Hepatocyte (in vitro differentiated cells): ENCODE measurements around the gene NPEPL1. TPM values are rescaled to one million over a fixed set of nuclear protein-coding genes. Genes with fewer than 3 reads are reported as not detected.

Source experiments
- DNase-seq: peaks from one replicate; pipeline ENCODE4 v3.0.0-alpha.2; 2016; ENCODE audit warnings: low spot score
- H2AFZ ChIP-seq: fragments of 200-600 bp; sonication (generic); 2 replicates; pipeline ENCODE4 v1.6.0; 2016; ENCODE audit warnings: antibody characterized with exemption, mild to moderate bottlenecking
- H3K27ac ChIP-seq: fragments of 200-600 bp; sonication (generic); 2 replicates; pipeline ENCODE4 v1.5.1; 2016; ENCODE audit warnings: mild to moderate bottlenecking
- H3K27me3 ChIP-seq: fragments of 200-600 bp; sonication (generic); 2 replicates; pipeline ENCODE4 v1.6.1; 2016
- H3K36me3 ChIP-seq: fragments of 200-600 bp; sonication (generic); replicated peaks from 2 replicates; pipeline ENCODE4 v1.5.1; 2016; ENCODE audit warnings: low read depth; ENCODE audit not compliant: insufficient read depth
- H3K4me1 ChIP-seq: fragments of 200-600 bp; sonication (generic); 2 replicates; pipeline ENCODE4 v1.5.1; 2016; ENCODE audit warnings: mild to moderate bottlenecking, moderate library complexity; ENCODE audit not compliant: insufficient read depth
- H3K4me2 ChIP-seq: fragments of 200-600 bp; sonication (generic); 2 replicates; pipeline ENCODE4 v1.6.0; 2016
- H3K4me3 ChIP-seq: fragments of 200-600 bp; sonication (generic); 2 replicates; pipeline ENCODE4 v1.5.1; 2016; ENCODE audit warnings: mild to moderate bottlenecking
- H3K79me2 ChIP-seq: fragments of 200-600 bp; sonication (generic); 2 replicates; pipeline ENCODE4 v1.6.0; 2017; ENCODE audit warnings: mild to moderate bottlenecking
- H3K9me2 ChIP-seq: fragments of 200-600 bp; sonication (generic); replicated peaks from 2 replicates; pipeline ENCODE4 v1.6.0; 2017; ENCODE audit warnings: mild to moderate bottlenecking; ENCODE audit not compliant: insufficient read depth
- H3K9me3 ChIP-seq: fragments of 200-600 bp; sonication (generic); 2 replicates; pipeline ENCODE4 v1.5.1; 2016; ENCODE audit warnings: low read depth, mild to moderate bottlenecking
- H4K20me1 ChIP-seq: fragments of 200-600 bp; sonication (generic); 2 replicates; pipeline ENCODE4 v1.6.0; 2016; ENCODE audit warnings: mild to moderate bottlenecking; ENCODE audit not compliant: insufficient read depth, poor library complexity, severe bottlenecking
- EZH2 ChIP-seq: fragments of 200-600 bp; sonication (generic); IDR thresholded peaks from 2 replicates; pipeline ENCODE4 v1.6.1; 2016; ENCODE audit warnings: antibody characterized with exemption, mild to moderate bottlenecking, borderline replicate concordance
- EZH2phosphoT487 ChIP-seq: fragments of 200-600 bp; sonication (generic); IDR thresholded peaks from one replicate; pipeline ENCODE4 v1.6.1; 2018; ENCODE audit warnings: antibody characterized with exemption, mild to moderate bottlenecking, low read depth, moderate library complexity; ENCODE audit not compliant: unreplicated experiment, severe bottlenecking
- WGBS: methylation state at CpG from one replicate; pipeline ENCODE4 v1.1.6; 2016; ENCODE audit warnings: low lambda C conversion rate; ENCODE audit errors: missing lambda C conversion rate; 5-methylcytosine and 5-hydroxymethylcytosine counted together
- polyA plus RNA-seq: library from polyadenylated mRNA; unstranded; fragments of >200 nt; fragmentation: Nextera tagmentation; extraction: Ambion mirVana; gene quantifications from 2 replicates; pipeline ENCODE4 v1.2.1, GENCODE V29; 2016
- total RNA-seq: library from RNA; depleted of rRNA; stranded (reverse); fragments of >200 nt; gene quantifications from 2 replicates; pipeline ENCODE4 v1.2.3, GENCODE V29; 2014
- TF ChIP-seq, protein P1 (sequence below): fragments of 200-600 bp; sonication (generic); IDR thresholded peaks from 2 replicates; pipeline ENCODE4 v1.5.1; 2016; ENCODE audit warnings: antibody characterized with exemption, mild to moderate bottlenecking; ENCODE audit not compliant: poor library complexity

NPEPL1 gene
- total and polyA plus RNA-seq, 2 experiments from 2014 or later: 15.2 to 42.3 TPM

- peak; percentile 77 for DNase-seq
- H3K27me3 ChIP-seq: no peaks in the 10 kb centered on the region
- no peaks in the 10 kb centered on the region for H3K9me3 ChIP-seq
- peak overlapping the region; percentile 97 for H3K4me3 ChIP-seq
- WGBS: 1% methylated on average over 18 of the region's 18 CpGs
- peak overlapping the region; percentile 97 for H3K27ac ChIP-seq
- no peaks in the 10 kb centered on the region for H3K36me3 ChIP-seq
- H2AFZ ChIP-seq: peak overlapping the region; percentile 98
- no peaks in the 10 kb centered on the region for H3K9me2 ChIP-seq
- H3K79me2 ChIP-seq: peaks cover 54% of the 10 kb centered on the region
- peak overlapping the region; percentile 94 for H3K4me2 ChIP-seq
- H3K4me1 ChIP-seq: peaks cover 30% of the 10 kb centered on the region
- H4K20me1 ChIP-seq: peaks cover 40% of the 10 kb centered on the region
- TF ChIP-seq EZH2phosphoT487: no peak
- TF ChIP-seq, protein P1, sequence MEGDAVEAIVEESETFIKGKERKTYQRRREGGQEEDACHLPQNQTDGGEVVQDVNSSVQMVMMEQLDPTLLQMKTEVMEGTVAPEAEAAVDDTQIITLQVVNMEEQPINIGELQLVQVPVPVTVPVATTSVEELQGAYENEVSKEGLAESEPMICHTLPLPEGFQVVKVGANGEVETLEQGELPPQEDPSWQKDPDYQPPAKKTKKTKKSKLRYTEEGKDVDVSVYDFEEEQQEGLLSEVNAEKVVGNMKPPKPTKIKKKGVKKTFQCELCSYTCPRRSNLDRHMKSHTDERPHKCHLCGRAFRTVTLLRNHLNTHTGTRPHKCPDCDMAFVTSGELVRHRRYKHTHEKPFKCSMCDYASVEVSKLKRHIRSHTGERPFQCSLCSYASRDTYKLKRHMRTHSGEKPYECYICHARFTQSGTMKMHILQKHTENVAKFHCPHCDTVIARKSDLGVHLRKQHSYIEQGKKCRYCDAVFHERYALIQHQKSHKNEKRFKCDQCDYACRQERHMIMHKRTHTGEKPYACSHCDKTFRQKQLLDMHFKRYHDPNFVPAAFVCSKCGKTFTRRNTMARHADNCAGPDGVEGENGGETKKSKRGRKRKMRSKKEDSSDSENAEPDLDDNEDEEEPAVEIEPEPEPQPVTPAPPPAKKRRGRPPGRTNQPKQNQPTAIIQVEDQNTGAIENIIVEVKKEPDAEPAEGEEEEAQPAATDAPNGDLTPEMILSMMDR: no peak
- no peak for TF ChIP-seq EZH2
Measured at GRCh38 chr20:58651559-58651945, 41.0 kb upstream of the NPEPL1 start.

- peak; percentile 67 for DNase-seq
Measured at GRCh38 chr20:58651946-58652605, 40.5 kb upstream of the NPEPL1 start.

DNA sequence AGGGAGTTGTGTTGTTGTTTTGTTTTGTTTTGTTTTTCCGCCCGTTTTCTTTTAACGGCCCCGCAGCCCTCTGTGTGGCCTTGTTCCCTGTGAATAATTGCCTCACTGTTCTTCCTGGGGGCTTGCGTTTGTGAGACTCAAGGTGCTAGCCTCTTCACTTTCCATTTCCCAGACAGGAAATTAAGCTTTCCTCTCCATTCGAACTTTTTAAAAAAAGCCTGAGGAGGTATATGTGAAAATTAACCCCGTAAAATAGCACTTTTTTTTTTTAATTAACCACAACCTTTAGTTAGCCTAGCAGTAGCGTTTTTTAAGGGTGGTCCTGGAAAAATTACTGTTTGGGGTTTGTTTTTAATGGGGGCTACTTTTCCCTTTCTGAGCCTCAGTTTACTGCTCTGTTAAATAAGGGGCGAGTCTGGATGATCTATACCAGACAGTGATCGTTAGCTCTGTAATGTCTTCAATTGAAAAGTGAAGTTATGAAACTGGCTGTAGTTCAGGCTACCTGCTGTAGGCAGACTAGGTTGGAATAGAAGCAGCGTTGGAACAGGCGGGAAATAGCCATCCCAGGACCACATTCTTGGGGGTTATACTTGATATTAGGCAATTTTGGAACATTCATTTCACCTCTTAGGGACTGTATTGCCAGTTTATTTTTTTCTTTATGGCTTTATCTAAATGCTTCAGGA, 39.9 kb upstream of the NPEPL1 start:
- Histone ChIP-seq H2AFZ (peak overlapping the region; percentile 98), H3K79me2 (peaks cover 66% of the 10 kb centered on the region), H3K4me1 (peaks cover 30% of the 10 kb centered on the region)

More at GRCh38 chr20:58651946-58652605, 40.5 kb upstream of the NPEPL1 start:
- Histone ChIP-seq H3K9me2 (no peaks in the 10 kb centered on the region), H3K4me3 (peak overlapping the region; percentile 97), H3K4me2 (peak overlapping the region; percentile 94), H2AFZ (peak overlapping the region; percentile 98), H3K27ac (peak overlapping the region; percentile 97), H3K27me3 (no peaks in the 10 kb centered on the region), H3K9me3 (no peaks in the 10 kb centered on the region), H3K79me2 (peaks cover 60% of the 10 kb centered on the region), H3K4me1 (peaks cover 30% of the 10 kb centered on the region), H3K36me3 (no peaks in the 10 kb centered on the region), H4K20me1 (peaks cover 45% of the 10 kb centered on the region)
- under 1% methylated on average over 29 of the region's 30 CpGs for WGBS
- TF ChIP-seq EZH2phosphoT487 (no peak), EZH2 (no peak)
- TF ChIP-seq, protein P1: no peak

More for the DNA sequence above, 39.9 kb upstream of the NPEPL1 start:
- Histone ChIP-seq H3K4me2 (peak overlapping the region; percentile 94), H3K27ac (peak overlapping the region; percentile 97), H3K27me3 (no peaks in the 10 kb centered on the region), H4K20me1 (peaks cover 52% of the 10 kb centered on the region), H3K9me2 (no peaks in the 10 kb centered on the region), H3K4me3 (peak overlapping the region; percentile 97), H3K36me3 (no peaks in the 10 kb centered on the region), H3K9me3 (no peaks in the 10 kb centered on the region)
- DNase-seq: no peak
- 10% methylated on average over 12 of the region's 12 CpGs for WGBS
- TF ChIP-seq, protein P1: no peak
- TF ChIP-seq EZH2: no peak
- no peak for TF ChIP-seq EZH2phosphoT487
